Sigmoid colon (tissue), 4 donors: ENCODE data around the gene GSN.

Experiments used
- CTCF ChIP-seq, 4 experiments: fragments of 450-650 bp in 3 of 4; fragments of 200-600 bp in 1 of 4; IDR thresholded peaks; one replicate each; pipeline ENCODE4 v1.5.1; 2016 to 2019; ENCODE audit warnings: antibody characterized with exemption in 4 of 4, mild to moderate bottlenecking in 3 of 4, moderate library complexity in 2 of 4
- EP300 ChIP-seq, 4 donors: sonication (generic); formaldehyde crosslinking; IDR thresholded peaks; one replicate each; pipeline ENCODE4 v1.6.1; 2017; ENCODE audit warnings: antibody characterized with exemption in 4 of 4
- POLR2A ChIP-seq, 2 donors: fragments of 450-650 bp; IDR thresholded peaks; one replicate each; pipeline ENCODE4 v1.6.1; 2016; ENCODE audit warnings: antibody characterized with exemption in 2 of 2, mild to moderate bottlenecking in 2 of 2, moderate library complexity in 2 of 2
- POLR2AphosphoS5 ChIP-seq, 4 donors: sonication (generic); formaldehyde crosslinking; IDR thresholded peaks; one replicate each; pipeline ENCODE4 v1.6.1; 2017; ENCODE audit warnings: antibody characterized with exemption in 4 of 4

- TF ChIP-seq CTCF (IDR thresholded peaks at IDR 0.05) (no peak), POLR2AphosphoS5 (IDR thresholded peaks at IDR 0.05) (no peak), EP300 (IDR thresholded peaks at IDR 0.05) (no peak), POLR2A (IDR thresholded peaks at IDR 0.05) (no peak)
Measured at GRCh38 chr9:121272401-121272948, 4.5 kb downstream of the GSN start.
